HG03342 (cell line): ENCODE data around the gene ABCB7.
"Not testable (repeated sequence)": the region's sequence is repeated elsewhere in the genome, so short reads cannot be mapped to it uniquely, and the experiment has no call there.

Experiments
- ATAC-seq: cut with Tn5 transposase; IDR thresholded peaks from one replicate; pipeline ENCODE4 v1.9.1; 2021; ENCODE audit warnings: mild to moderate bottlenecking, moderate library complexity; ENCODE audit not compliant: unreplicated experiment

The ABCB7 gene

DNA sequence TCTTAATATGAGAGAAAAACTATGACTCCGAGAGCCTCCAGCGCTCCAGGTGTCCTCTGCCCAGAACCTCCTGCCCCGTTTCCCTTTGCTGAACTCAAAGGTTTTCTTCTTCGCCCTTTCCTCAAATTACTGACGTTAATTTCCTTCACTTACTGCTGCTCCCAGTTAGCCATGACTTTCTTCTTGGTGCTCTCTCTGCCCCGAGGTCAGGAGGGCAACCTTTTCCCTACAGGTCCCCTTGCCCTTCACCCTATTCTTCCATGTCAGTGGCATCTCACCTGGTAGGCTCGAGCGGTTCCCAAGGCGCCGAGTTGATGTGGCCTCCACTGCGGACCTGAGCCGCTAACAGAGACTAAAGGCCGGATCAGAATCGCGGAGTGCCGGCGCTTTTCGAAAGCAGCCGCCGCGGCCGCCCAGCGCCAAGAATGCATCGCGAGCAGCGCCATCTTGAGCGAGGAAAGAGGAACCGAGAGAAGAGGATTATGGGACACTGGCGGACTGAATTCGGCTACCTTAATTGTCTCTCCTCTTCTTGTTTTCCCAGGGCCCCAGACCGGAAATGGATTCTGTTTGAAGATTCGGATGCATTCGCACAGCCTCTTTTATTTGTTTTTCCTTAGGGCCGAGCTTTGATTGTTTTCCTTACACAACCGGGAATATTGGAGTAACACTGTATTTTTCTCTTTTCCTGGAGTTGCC, at the start of gene ABCB7:
TSS of gene ABCB7 (minus strand) at position 457 of the 699 bp plus-strand sequence. CDS start at position 446, 11 bp downstream.
- ATAC-seq, result peak; percentile 91

DNA sequence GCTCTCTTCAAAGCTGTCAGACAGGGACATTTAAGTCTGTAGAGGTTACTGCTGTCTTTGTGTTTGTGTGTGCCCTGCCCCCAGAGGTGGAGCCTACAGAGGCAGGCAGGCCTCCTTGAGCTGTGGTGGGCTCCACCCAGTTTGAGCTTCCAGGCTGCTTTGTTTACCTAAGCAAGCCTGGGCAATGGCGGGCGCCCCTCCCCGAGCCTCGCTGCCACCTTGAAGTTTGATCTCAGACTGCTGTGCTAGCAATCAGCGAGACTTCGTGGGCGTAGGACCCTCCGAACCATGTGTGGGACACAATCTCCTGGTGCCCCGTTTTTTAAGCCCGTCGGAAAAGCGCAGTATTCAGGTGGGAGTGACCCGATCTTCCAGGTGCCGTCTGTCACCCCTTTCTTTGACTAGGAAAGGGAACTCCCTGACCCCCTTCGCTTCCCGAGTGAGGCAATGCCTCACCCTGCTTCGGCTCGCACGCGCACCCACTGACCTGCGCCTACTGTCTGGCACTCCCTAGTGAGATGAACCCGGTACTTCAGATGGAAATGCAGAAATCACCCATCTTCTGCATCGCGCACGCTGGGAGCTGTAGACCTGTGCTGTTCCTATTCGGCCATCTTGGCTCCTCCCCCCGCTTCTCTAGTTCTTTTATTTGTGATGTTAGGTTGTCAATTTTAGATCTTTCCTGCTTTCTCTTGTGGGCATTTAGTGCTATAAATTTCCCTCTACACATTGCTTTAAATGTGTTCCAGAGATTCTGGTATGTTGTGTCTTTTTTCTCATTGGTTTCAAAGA, 32.5 kb upstream of the ABCB7 start:
- ATAC-seq, result not testable (repeated sequence)

DNA sequence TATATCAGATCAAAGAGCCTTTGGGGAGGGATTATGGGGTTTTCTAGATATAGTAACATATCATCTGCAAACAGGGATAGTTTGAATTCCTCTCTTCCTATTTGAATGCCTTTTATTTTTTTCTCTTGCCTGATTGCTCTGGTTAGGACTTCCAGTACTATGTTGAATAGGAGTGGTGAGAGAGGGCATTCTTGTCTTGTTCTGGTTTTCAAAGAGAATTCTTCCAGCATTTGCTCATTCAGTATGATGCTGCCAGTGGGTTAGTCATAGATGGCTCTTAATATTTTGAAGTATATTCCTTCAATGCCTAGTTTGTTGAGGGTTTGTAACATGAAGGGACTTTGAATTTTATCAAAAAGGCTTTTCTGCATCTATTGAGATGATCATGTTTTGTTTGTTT, 25.6 kb upstream of the ABCB7 start:
- ATAC-seq, result no peak

GRCh38 chrX:75179536-75180293, 23.6 kb upstream of the ABCB7 start:
- ATAC-seq, result not testable (repeated sequence)

GRCh38 chrX:75172257-75172890, 16.3 kb upstream of the ABCB7 start:
- ATAC-seq, result not testable (repeated sequence)

- no peak for ATAC-seq
These were observed 2.0 kb upstream of the ABCB7 start for GRCh38 chrX:75158054-75158453.

DNA sequence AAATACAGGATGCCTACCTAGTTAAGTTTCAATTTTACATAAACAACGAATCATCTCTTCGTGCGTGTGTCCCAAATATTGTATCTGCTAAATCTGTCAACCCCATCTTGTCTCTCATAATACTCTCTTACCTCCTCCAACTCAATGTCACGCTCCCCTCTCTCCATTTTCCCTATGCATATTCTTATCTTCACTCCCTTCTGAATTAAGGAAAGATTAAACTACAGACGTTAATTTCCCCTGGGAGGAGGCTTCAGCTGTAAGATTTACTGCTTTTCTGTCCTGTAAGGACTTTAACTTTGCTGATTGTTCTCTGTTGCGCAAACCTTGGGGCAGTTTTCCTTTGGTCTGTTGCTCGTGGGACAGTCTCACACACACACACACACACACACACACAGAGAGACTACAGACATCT, 455 bp upstream of the ABCB7 start:
- no peak for ATAC-seq

DNA sequence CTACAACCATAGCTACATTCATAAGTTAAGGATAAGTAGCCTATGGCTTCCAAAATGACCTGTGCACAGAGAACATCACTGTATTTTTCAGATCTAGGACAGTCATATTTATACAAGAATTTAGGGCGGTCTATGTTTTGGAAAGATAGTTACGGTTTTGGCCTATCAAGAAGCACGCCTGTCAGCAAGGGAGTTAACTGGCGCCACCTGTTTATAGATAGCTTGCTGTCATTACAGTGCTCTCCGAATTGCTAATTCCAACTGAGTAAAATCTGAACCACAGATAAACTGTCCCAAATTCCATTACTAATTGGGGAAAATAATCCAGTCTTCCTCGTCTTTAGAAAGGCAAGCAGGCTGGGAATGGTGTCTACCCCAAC, 646 bp downstream of the ABCB7 start:
- peak; percentile 21 for ATAC-seq

- no peak for ATAC-seq
These were observed 1.2 kb downstream of the ABCB7 start for GRCh38 chrX:75154871-75155270.

DNA sequence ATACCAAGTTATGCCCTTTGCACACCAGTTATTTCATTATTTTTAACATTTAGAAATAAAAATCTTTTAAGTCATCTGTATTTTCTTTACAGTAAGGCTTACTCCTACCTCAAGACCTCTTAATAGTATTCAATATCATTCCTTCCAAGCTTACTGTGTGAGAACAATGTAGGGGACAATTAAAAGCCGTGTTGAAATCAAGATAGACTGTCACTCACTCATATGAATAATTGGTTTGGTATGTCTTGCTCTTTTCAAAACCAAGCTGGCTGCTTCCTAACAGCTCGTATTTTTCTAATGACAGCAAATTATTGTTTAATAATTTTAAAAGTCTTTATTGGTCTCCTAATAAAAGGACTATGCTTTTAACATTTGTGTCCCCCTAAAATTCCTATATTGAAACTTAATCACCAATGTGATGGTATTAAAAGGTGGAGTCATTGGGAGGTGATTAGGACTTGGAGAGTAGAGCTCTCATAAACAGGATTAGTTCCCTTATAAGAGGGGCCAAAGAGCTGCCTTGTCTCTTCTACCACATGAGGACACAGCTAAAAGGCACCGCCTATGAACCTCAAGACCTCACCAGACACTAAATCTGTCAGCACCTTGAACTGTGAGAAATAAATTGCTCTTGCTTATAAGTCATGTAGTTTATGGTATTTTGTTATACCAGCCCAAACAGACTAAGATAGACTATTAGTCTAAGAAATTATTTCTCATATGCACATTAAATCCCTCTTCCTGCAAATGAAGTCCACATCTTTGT, 4.1 kb downstream of the ABCB7 start:
- ATAC-seq, result no peak

- no peak for ATAC-seq
These were observed 6.4 kb downstream of the ABCB7 start for GRCh38 chrX:75149654-75150053.

GRCh38 chrX:75132672-75133071, 23.4 kb downstream of the ABCB7 start:
- no peak for ATAC-seq

DNA sequence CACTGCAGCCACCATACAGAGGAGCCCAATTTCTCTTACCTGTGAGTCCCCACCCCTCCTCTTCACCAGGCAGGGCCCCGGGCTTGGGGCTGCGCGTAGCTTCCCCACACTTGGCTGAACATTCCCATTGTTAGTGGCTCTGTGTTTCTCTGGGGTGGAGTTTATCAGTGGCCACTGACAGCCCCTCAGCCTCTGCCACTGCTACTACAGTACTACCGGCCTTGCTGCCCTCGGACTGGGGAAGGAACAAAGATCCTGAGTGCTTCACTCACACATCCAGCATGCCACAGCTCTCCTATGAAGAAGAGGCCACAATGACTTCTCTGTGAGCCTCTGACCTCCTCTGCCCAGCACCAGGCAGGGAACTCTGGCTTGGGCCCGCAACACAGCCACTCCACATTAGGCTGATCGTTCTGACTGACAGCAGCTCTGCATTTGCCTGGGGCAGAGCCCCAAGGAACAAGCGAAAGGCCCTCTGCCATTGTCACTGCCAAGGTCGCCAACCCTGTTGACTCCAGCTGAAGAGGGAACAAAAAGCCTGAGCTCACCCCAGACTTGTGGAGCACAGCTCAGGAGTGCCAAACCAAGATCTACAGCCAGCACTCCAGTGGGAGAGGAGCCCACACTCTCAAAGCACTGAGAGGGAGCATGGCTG, 24.0 kb downstream of the ABCB7 start:
- ATAC-seq, result no peak

GRCh38 chrX:75129069-75129468, 27.0 kb downstream of the ABCB7 start:
- ATAC-seq, result not testable (repeated sequence)

DNA sequence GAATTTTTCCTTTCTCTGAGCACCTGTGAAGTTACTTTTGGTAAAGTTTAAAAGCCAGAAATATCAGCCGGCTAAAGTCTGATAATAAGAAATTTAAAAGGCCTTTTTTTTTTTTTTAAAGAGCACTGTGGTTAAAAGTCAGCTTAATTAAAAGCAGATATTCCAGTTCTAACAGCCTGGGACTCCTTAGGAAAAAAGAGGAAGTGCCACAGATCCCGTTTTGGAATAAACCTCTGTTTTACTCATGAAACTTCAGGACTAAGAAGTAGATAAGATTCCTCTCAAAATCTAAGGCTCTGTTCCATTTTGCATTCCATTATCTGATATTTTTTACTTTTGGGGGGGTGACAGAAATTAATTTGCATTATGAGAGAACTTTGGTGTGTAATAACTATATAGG, 37.8 kb downstream of the ABCB7 start:
- ATAC-seq, result no peak

- no peak for ATAC-seq
These were observed 40.2 kb downstream of the ABCB7 start for GRCh38 chrX:75115707-75116413.

DNA sequence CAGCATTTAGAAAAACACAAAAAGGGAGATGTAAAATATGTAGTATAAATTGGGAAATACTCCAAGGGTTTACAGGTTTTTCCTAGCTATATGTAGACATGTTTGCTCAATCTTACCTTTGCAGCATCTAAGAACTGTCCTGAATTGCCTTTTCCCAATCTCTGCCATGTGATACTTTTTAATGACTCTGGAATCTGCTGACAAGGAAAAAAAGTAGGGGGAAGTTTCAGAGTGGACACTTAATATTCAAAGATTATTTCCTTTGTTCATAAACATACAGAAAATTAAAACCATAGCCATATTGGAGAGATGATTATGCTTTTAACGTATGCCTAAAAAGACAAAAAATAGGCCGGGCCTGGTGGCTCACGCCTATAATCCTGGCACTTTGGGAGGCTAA, 41.4 kb downstream of the ABCB7 start:
- no peak for ATAC-seq

DNA sequence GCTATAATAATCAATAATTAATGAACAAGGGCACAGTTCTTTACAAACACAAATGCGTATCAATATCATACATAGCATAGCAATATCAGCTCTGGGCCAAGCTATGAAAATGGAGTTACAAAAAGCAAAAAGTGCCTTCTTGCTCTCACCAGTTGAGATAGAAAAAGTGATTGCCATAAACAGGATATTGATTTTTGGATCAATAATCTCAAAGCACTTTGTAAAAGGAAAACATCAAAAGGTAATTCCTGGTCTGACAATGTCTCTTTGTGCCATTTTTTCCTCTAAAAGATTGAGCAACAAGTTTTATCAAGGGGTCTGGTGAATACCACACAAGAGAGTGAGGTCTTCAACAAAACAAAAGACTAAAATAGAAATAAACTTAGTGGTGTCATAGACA, 42.4 kb downstream of the ABCB7 start:
- no peak for ATAC-seq

GRCh38 chrX:75107863-75108509, 48.1 kb downstream of the ABCB7 start:
- no peak for ATAC-seq
